GM18873 (cell line): Measurements from ENCODE around the gene MAGEA9.
"Not testable (repeated sequence)": the region's sequence is repeated elsewhere in the genome, so short reads cannot be mapped to it uniquely, and the experiment has no call there.

Experiments used
- ATAC-seq: cut with Tn5 transposase; IDR thresholded peaks from one replicate; pipeline ENCODE4 v1.9.1; 2021; ENCODE audit warnings: mild to moderate bottlenecking, moderate library complexity, moderate number of reproducible peaks; ENCODE audit not compliant: unreplicated experiment, low FRiP score

Gene MAGEA9, protein sequence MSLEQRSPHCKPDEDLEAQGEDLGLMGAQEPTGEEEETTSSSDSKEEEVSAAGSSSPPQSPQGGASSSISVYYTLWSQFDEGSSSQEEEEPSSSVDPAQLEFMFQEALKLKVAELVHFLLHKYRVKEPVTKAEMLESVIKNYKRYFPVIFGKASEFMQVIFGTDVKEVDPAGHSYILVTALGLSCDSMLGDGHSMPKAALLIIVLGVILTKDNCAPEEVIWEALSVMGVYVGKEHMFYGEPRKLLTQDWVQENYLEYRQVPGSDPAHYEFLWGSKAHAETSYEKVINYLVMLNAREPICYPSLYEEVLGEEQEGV

DNA sequence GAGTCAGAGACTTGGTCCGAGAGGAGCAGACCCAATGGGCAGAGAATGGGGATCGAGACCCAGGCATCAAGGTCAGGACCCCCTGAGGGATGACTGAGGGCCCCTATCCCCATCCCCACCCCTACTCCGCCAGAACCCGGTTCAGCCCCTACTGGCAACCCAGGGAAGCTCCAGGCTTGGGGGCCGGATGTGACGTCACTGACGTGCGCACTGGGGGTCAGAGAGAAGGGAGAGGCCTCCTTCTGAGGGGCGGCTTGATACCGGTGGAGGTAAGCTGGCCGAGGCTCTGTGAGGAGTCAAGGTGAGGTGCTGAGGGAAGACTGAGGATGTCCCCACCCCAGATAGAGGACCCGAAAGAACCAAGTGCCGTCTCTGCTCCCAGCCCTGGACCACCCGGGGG, at the start of gene MAGEA9:
MAGEA9 (plus strand) TSS at position 204 of the 400 bp plus-strand sequence. CDS start 4,281 bp downstream, outside the sequence.
- not testable (repeated sequence) for ATAC-seq

DNA sequence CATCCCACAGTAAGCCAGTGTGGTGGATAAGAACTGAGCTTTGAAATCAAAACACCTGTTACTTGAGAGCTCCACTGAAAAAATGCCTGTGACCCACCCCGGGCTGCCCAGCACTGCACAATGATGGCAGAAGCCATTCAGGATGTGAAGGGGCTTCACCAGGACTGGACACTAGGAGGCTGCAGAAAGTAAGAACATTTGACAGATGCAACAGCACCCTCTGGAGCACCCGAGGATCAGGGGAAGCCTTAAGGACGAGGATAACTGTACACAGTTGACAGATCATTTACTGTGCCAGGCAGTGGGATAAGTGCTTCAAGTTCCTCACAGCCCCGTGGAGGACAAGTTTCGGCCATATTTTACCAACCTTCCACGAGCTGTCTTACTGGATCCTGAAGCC, 39.5 kb upstream of the MAGEA9 start:
- ATAC-seq = not testable (repeated sequence)

DNA sequence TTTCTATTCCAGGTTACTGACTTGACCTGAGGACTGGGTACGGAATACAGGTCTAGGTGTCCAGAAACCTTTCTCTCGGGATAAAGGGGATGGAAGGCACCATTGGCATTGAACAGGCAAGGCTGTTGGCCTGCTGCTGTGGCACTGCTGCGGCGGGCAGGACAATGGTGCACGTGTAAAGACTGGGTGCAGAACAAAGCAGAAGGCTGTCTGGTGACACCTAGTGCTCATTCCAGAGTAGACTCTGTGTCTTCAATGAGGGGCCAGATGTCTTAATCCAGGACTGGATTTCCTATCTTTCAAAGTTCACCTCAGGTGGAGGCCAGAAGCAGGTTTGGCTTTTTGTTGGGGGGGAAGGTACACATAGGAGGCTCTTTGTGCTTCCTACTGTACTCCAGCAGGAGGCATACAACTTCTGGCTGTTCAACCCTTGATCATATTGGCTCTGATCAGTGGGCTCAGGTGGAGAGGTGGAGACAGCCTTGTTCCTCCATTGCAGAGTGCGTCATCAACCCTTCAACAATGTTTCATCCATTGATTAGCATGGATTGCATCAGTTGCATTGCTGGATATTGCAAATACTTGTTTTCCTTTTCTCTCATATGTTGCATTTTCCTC, 35.2 kb upstream of the MAGEA9 start:
- ATAC-seq = not testable (repeated sequence)

DNA sequence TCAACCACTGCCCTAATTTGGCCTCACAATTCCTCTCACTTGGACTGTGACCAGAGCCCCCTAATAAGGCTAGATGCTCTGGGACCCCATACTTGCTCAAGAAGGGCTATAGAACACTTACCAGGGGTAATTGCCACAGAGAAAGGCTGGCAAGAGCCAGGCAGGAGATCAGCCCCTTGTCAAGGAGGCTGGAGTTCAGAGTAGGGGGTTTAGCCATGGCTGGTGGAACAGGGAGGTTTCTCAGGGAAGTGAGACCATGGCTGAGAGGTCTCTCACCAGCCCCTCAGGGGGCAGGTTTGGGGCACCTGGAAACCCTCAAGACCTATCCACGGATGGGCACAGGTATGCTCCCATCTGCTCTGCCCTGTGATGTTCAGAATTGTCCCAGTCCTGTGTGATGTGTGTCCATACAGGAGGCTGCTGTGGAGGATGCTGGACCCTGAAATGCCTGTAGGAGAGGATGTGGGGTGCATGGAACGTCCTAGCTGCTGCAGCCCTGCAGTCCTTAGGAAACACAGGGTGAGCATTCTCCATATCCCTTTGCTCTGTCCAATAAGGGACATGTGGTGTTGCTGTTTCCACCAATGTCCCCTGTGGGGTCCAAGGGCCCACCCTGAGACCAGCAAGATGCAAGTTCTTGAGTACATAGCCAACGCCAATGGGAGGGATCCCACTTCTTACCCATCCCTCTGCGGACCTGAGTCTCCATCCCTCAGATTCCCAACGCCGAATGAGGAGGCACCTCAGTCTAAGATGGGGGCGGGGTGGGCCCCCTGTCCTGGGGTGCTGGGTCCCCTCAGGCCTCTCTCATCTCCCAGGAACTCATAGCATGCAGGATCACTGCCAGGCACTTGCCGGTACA, 24.3 kb upstream of the MAGEA9 start:
- no peak for ATAC-seq

DNA sequence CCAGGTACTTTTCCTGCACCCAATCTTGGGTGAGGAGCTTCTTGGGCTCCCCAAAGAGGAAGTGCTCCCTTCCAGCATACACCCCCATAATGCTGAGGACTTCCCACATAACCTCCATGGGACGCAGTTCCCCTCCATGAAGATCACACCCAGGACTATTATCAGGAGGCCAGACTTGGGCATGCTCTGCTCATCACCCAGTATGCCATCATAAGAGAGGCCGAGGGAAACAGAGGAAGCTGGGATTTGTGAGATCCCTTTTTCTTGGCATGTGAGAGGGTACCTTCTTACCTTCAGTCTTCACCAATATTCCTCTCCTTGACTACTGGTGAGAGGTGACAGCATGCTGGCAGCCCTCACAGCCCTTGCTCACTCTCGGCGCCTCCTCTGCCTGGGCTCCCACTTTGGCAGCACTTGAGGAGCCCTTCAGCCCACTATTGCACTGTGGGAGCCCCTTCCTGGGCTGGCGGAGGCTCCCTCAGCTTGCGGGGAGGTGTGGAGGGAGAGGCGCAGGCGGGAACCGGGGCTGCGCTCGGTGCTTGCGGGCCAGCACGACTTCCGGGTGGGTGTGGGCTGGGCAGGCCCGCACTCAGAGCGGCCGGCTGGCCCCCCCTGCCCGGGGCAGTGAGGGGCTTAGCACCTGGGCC, 23.5 kb upstream of the MAGEA9 start:
- ATAC-seq = no peak

DNA sequence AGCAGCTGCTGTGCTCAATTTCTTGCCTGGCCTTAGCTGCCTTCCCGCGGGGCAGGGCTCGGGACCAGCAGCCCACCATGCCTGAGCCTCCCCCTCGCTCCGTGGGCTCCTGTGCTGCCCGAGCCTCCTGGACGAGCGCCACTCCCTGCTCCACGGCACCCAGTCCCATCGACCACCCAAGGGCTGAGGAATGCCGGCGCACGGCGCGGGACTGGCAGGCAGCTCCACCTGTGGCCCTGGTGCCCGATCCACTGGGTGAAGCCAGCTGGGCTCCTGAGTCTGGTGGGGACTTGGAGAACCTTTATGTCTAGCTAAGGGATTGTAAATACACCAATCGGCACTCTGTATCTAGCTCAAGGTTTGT, 23.0 kb upstream of the MAGEA9 start:
- ATAC-seq = not testable (repeated sequence)

DNA sequence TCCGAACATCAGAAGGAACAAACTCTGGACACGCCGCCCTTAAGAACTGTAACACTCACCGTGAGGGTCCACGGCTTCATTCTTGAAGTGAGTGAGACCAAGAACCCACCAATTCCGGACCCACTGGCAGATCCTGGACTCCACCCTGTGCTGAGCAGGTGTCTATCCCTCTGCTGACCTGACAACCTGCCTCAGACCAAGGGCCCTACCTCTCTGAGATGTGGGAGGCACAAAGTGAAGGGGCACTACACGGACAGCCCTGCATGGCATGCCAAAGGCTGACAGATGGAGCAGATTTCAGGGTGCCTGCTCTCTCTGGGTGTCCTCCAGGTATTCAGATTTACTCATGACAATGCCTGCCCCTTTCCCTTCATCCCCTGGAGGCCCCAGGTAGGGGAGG, 21.9 kb upstream of the MAGEA9 start:
- ATAC-seq = no peak

DNA sequence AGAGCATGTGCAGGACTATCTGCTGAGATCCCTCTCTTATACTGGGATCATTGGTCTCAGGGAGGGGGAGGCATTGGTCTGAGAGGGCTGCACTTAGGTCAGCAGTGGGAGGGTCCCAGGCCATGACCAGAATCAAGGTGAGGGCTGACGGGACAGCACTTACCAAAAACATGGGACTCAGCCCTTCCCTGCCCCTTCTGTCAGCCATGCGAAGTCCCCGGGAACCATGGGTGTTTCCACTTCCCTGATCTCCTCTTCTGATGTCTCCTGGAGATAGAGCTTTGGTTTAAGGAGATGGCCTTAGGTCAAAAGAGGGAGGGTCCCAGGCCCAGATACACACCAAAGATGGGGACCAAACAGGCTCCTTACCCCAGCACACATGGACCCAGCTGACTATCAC, 20.8 kb upstream of the MAGEA9 start:
- ATAC-seq = no peak

DNA sequence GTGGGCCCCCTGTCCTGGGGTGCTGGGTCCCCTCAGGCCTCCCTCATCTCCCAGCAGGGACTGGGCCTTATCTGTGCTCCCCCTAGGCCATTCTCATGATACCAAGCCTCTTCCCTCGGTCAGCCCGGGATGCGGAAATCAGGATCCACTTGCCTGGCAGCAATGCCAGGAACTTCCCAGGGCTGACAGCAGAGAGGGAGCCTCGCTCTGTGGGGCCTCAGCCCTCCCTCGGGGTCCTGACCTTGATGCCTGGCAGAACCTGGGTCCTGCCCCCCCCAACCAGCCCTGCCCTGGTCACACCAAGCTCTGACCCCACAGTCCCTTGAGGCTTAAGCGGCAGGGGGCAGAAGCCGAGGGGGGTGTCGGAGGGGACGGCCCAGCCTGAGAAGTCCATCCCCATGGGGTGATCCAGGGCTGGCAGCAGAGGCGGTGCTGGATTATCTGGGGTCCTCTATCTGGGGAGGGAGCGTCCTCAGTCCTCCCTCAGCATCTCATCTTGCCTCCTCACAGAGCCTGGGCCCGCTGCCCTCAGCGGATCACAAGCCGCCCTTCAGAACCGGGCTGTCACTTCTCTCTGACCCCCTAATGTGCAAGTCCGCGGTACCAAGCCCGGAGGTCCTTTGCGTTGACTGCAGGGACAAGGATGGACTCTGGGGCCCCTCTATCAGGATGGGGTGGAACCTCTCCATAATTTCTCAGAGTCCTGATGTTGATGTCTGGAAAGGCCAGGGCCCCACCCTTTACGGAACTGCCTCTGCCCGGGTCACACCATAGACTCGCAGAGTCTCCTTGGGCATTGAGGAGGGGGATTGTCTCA, 19.7 kb upstream of the MAGEA9 start:
- not testable (repeated sequence) for ATAC-seq

DNA sequence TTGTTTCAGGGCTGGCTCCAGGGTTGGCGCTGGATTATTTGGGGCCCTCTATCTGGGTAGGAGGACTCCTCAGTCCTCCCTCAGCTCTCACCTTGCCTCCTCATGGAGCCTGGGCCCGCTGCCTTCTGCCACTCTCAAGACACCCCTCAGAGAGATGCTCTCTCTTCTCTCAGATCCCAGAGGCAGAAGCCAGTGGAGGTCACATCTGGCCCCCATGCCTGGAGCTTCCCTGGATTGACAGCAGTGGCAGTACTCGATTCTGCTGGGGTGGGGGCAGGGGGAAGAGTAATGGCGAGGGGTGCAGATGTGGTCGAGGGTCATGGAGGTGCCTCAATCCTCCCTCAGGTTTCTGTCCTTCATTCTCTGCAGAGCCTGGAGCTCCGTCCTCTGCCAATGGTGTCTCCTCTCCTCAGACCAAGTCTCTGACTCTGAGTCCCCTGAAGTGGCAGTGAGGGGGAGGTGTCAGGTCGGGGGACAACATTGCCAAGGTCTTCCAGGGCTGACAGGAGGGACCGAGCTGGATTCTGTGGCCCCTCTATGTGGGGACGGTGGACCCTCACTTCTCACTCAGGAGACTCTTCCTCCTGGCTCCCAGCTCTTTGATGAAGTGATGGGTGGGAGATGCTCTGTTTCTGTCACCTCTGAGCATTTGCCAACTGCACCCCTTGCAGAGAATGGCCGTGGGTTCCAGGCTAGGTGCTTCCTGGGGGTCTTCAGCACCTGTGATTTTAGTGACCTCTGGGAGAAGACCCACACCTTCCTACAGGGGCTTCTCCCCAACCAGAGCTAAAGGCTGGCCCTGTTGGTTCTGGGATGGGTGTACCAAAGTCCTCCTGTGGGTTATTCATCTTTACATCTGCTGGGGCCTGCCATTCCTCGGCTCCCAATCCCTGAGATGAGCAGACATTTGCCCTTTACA, 18.8 kb upstream of the MAGEA9 start:
- no peak for ATAC-seq

DNA sequence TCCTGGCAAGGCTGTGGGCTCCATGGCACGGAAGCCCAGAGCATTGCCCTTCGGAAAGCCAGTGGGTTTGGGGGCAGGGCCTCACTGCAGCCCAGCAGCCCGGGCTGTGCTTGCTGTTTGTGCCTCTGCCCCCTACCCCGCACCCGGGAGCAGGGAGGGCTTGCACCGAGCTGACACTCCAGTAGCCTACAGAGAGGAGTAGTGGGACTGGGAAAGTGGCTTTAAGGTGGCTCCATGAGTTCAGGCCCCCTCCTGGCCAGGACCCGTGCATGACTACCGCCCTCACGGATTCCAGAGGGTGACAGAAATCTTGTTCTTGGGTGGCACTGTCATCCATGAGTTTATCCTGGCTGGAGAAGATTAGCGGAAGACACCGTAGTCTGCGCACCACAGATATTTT, 11.4 kb upstream of the MAGEA9 start:
- ATAC-seq = not testable (repeated sequence)

DNA sequence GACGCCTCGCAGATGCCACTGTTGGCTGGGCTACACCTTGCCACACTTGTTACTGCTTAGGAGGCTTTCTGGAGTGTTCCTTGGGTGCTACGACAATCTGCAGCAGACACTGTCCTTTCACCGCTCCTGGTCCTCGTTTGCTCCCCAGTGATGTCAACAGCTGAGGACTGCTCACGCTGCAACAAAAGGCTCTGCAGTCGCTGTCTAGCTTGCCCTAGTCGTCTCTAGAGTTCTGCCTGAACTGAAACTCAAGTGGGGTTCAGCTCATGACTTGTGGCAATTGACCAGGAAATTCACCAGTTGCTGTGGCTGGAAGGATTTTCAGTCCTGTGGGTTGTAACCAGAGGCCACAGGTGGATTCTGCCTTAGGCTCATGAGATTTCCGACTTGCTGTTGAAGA, 8.7 kb upstream of the MAGEA9 start:
- not testable (repeated sequence) for ATAC-seq

DNA sequence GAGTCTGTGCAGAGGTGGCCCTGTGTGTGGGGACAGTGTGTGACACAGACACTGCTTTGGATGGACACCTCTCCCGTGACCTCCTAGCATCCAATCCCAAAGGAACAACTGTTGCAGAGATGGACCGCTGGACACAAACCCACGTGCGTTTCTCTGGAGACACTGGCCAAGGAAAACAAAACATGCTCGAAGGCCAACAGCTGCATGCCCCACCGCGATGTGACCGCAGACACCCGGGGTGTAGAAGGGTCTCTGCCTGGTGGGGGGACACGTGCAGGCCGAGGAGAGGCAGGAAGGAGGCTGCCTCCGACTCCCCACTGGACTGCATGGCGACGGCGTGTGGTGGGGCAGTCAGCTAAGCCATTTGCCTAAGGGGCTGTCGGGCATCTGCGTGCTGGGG, 8.0 kb upstream of the MAGEA9 start, which contains the start of gene HSFX1:
HSFX1 (plus strand) TSS at position 301 of the 400 bp plus-strand sequence. CDS start 614 bp downstream, outside the sequence.
- ATAC-seq = not testable (repeated sequence)

DNA sequence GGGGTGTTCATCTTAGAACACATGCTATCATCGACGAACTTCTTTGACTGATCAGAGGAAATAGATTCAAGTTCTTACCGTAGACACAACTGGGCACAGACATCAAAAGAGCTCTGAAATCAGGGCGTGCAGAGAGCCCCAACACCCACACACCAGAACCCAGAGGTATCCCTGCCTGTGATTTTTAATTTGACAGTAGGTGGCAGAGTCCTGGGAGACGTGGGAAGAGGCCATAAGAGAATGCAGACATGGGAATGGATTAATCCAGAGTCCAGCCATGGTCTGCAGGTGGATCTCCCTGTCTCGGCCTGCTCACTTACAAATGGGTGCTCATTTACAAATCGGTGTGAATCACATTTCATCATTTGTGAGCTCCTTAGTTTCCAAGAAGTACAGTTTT, 3.7 kb upstream of the MAGEA9 start:
- ATAC-seq = not testable (repeated sequence)

DNA sequence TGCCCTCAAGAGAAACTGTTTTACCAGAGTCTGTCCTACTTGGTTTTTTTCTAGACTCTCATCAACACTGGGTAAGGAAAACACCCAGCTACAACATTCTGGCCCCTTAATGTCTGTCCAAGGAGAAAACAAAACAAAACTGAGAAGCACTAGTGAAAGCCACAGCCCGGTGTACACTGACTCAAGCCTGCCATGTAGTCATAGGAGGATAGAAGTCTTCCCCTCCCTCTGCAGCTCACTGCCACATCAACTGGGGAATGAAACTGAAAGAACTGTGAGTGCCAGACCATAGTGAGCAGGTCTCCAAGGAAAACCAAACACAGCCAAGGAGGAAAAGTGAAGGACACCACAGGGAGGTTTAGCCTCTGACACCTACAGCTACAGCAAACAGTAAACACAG, 13.8 kb downstream of the MAGEA9 start:
- ATAC-seq = peak; percentile 100

DNA sequence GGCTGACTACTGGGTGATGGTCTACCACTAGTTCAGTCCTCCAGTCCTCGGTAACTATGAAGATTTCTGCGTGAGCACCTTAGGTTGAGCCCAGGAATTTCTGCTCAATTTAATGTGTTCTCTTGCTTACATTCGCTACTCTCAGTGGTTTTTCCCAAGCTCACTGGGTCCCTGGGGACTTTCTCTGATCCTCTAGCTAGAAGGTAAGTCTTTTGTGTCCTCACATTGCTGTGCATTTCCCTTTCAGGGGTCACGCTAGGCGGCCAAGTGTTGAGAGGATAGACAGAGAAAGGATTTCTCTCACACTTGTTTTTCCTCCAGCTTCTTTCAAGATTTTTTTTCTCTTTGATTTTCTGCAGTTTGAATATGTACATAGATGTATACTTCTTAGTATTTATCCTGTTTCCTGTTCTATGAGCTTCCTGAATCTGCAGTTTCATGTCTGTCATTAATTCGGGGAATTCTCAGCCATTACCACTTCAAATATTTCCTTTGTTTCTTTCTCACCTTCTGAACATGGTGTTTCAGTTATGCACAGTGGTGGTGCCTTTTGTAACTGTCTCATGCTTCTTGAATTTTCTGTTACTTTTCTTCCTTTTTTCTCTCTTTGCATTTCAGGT, 17.5 kb downstream of the MAGEA9 start:
- ATAC-seq = no peak

DNA sequence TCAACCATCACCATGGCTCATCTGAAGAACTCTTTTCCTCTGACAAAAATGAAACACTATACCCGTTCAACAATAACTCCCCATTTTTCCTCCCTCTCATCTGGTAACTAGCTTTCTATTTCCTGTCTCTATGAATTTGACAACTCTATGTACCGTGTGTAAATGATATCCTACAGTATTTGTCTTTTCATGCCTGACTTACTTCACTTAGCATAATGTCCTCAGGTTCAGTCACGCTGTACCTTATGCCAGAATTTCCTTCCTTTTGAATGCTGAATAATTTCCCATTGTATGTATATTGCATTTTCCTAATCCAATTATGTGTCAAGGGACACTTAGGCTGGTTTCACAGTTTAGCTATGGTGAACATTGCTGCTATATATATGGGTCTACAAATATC, 18.2 kb downstream of the MAGEA9 start:
- no peak for ATAC-seq

DNA sequence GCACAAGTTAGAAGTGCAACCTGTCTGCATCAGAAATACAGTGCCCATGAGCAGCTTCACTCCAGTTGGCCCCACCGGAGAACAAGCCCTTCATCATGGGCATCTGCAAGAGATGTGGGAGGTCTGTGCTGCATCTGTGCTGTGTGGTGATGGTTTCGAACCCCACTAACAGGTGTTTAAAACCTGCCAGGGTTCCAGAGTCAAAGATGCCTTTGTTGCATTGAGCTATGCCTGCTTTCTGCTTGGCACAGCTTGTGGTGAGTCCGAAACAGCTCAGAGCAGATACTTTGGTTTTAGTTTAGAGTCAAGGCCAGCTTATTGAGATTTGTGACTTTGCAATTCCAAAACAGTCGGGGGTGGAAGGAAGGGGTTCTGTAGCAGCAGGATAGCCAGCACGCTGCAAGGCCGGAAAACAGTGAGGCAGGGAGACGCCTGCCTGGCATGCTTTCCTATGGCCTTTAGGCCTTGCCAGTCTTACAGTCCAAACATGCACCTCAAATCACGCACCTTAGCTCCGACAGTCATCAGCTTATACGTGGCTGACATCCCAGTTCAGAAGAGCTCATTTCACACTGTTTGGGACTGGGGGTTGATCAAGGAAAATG, 21.8 kb downstream of the MAGEA9 start:
- no peak for ATAC-seq
